H1 (cell line): Measurements from ENCODE around the gene CCDC159. TPM values are rescaled to one million over a fixed set of nuclear protein-coding genes. Genes with fewer than 3 reads are reported as not detected.
"Not testable (repeated sequence)": the region's sequence is repeated elsewhere in the genome, so short reads cannot be mapped to it uniquely, and the experiment has no call there.

Experiments used
- CTCF ChIA-PET: fragments of 300-600 bp; sonication (Branson Sonifier 250); formaldehyde crosslinking; loops from one replicate; lab custom pipeline; 2021; ENCODE audit not compliant: partially characterized antibody; lab: Charles Lee
- POLR2A ChIA-PET: fragments of 300-600 bp; sonication (Branson Sonifier 250); formaldehyde crosslinking; loops from one replicate; lab custom pipeline; 2021; ENCODE audit warnings: inconsistent platforms; ENCODE audit not compliant: partially characterized antibody; lab: Charles Lee
- DNase-seq, 2 experiments: peaks; one replicate each; pipeline versions ENCODE4 v3.0.0 to v3.0.0-alpha.2; 2010 to 2022; ENCODE audit warnings: low spot score in 2 of 2, low read depth in 1 of 2, mixed read lengths in 1 of 2
- FAIRE-seq: peaks from 2 replicates; lab custom pipeline; 2011; peaks lifted over from hg19 to GRCh38; lab: Jason Lieb, UNC
- H2AFZ ChIP-seq: 2 replicates; pipeline ENCODE4 v1.8.1; 2012; ENCODE audit warnings: low read length, inconsistent platforms
- H2AK5ac ChIP-seq: 2 replicates; pipeline ENCODE4 v1.6.1; 2013; ENCODE audit warnings: low read depth, low read length
- H2BK120ac ChIP-seq: replicated peaks from 2 replicates; pipeline ENCODE3; 2013; ENCODE audit warnings: low read depth, low read length, inconsistent platforms
- H2BK12ac ChIP-seq: 2 replicates; pipeline ENCODE4 v1.6.1; 2013; ENCODE audit warnings: low read depth, low read length
- H2BK15ac ChIP-seq: 2 replicates; pipeline ENCODE4 v1.6.1; 2013; ENCODE audit warnings: low read length
- H2BK20ac ChIP-seq: 2 replicates; pipeline ENCODE4 v1.6.1; 2013; ENCODE audit warnings: low read length
- H2BK5ac ChIP-seq: 2 replicates; pipeline ENCODE4 v1.6.1; 2013; ENCODE audit warnings: low read depth, low read length
- H3K14ac ChIP-seq: 2 replicates; pipeline ENCODE4 v1.6.1; 2013; ENCODE audit warnings: inconsistent platforms; ENCODE audit not compliant: insufficient read length
- H3K18ac ChIP-seq: 2 replicates; pipeline ENCODE4 v1.6.1; 2013; ENCODE audit warnings: low read length; ENCODE audit errors: extremely low read depth
- H3K23ac ChIP-seq: 2 replicates; pipeline ENCODE4 v1.6.1; 2013; ENCODE audit warnings: inconsistent platforms; ENCODE audit not compliant: insufficient read length
- H3K23me2 ChIP-seq: 2 replicates; pipeline ENCODE4 v1.6.1; 2013; ENCODE audit warnings: low read depth, low read length
- H3K27ac ChIP-seq: 2 replicates; pipeline ENCODE4 v1.6.1; 2011; ENCODE audit warnings: low read depth, low read length, inconsistent platforms
- H3K27me3 ChIP-seq, 4 experiments: replicated peaks in 1 of 4; 1 replicate in 1 of 4; 2 replicates in 3 of 4; pipeline versions ENCODE4 v1.6.1 to v1.8.1; 2011 to 2013; ENCODE audit warnings: low read length in 3 of 4, mild to moderate bottlenecking in 3 of 4, inconsistent platforms in 2 of 4, mixed read lengths in 2 of 4, moderate library complexity in 1 of 4; ENCODE audit not compliant: control insufficient read depth in 3 of 4, insufficient read depth in 3 of 4; ENCODE audit errors: extremely low read depth in 1 of 4
- H3K36me3 ChIP-seq, 4 experiments: 2 replicates each; pipeline versions ENCODE4 v1.6.1 to v1.8.1; 2011 to 2013; ENCODE audit warnings: mild to moderate bottlenecking in 4 of 4, low read length in 3 of 4, moderate library complexity in 2 of 4, control low read depth in 1 of 4, inconsistent platforms in 1 of 4; ENCODE audit not compliant: insufficient read depth in 4 of 4, control insufficient read depth in 2 of 4
- H3K4ac ChIP-seq: replicated peaks from 2 replicates; pipeline ENCODE3; 2013; ENCODE audit warnings: low read length, low read depth, mixed read lengths, inconsistent platforms; ENCODE audit not compliant: insufficient read length
- H3K4me1 ChIP-seq, 4 experiments: replicated peaks in 1 of 4; 1 replicate in 1 of 4; 2 replicates in 3 of 4; pipeline versions ENCODE4 v1.6.1 to v1.8.1; 2011 to 2013; ENCODE audit warnings: low read length in 3 of 4, inconsistent platforms in 2 of 4, mixed read lengths in 1 of 4; ENCODE audit not compliant: insufficient read depth in 4 of 4, control insufficient read depth in 3 of 4
- H3K4me2 ChIP-seq, 2 experiments: 2 replicates each; pipeline versions ENCODE4 v1.6.1 to v1.8.1; 2011 to 2013; ENCODE audit warnings: low read depth in 2 of 2, low read length in 2 of 2, control low read depth in 1 of 2, inconsistent platforms in 1 of 2, mild to moderate bottlenecking in 1 of 2; ENCODE audit not compliant: insufficient read depth in 1 of 2
- H3K4me3 ChIP-seq, 4 experiments: fragments of 200-600, 300-600 bp in 1 of 4; sonication (generic), shearing (Covaris generic), sonication (Bioruptor Twin) in 1 of 4; 2 replicates each; pipeline versions ENCODE4 v1.5.1 to v1.8.1; 2011 to 2016; ENCODE audit warnings: low read length in 4 of 4, low read depth in 3 of 4, control low read depth in 2 of 4, inconsistent platforms in 2 of 4, mild to moderate bottlenecking in 2 of 4, mixed read lengths in 1 of 4, moderate library complexity in 1 of 4; ENCODE audit not compliant: insufficient read depth in 2 of 4; ENCODE audit errors: extremely low read depth in 1 of 4
- H3K56ac ChIP-seq: replicated peaks from 2 replicates; pipeline ENCODE3; 2013; ENCODE audit warnings: low read depth, mild to moderate bottlenecking, mixed read lengths, low read length, inconsistent platforms; ENCODE audit not compliant: insufficient read length
- H3K79me1 ChIP-seq: 2 replicates; pipeline ENCODE4 v1.6.1; 2013; ENCODE audit warnings: low read depth, low read length, control low read depth
- H3K79me2 ChIP-seq, 2 experiments: 2 replicates each; pipeline versions ENCODE4 v1.6.1 to v1.8.1; 2012 to 2013; ENCODE audit warnings: low read length in 2 of 2, mild to moderate bottlenecking in 2 of 2, inconsistent platforms in 1 of 2; ENCODE audit not compliant: insufficient read depth in 2 of 2, control insufficient read depth in 1 of 2
- H3K9ac ChIP-seq, 4 experiments: replicated peaks in 1 of 4; 1 replicate in 1 of 4; 2 replicates in 3 of 4; pipeline versions ENCODE4 v1.6.1 to v1.8.1; 2011 to 2013; ENCODE audit warnings: low read depth in 3 of 4, low read length in 3 of 4, control low read depth in 2 of 4, mild to moderate bottlenecking in 2 of 4, moderate library complexity in 2 of 4, inconsistent platforms in 1 of 4; ENCODE audit errors: extremely low read depth in 1 of 4
- H3K9me3 ChIP-seq, 2 experiments: 2 replicates each; pipeline versions ENCODE4 v1.6.1 to v1.8.1; 2012 to 2013; ENCODE audit warnings: mild to moderate bottlenecking in 2 of 2, moderate library complexity in 2 of 2, control low read depth in 1 of 2, inconsistent platforms in 1 of 2, low read depth in 1 of 2, low read length in 1 of 2, mixed read lengths in 1 of 2; ENCODE audit not compliant: insufficient read depth in 2 of 2
- H4K20me1 ChIP-seq, 2 experiments: replicated peaks in 1 of 2; 2 replicates each; pipeline versions ENCODE3 to v1.8.1; 2011 to 2013; ENCODE audit warnings: inconsistent platforms in 2 of 2, low read length in 2 of 2, mild to moderate bottlenecking in 1 of 2; ENCODE audit not compliant: insufficient read depth in 2 of 2, control insufficient read depth in 1 of 2
- H4K5ac ChIP-seq: 2 replicates; pipeline ENCODE4 v1.6.1; 2013; ENCODE audit warnings: low read length, low read depth, mixed read lengths, inconsistent platforms; ENCODE audit not compliant: insufficient read length
- H4K8ac ChIP-seq: 2 replicates; pipeline ENCODE4 v1.8.0; 2013; ENCODE audit warnings: mild to moderate bottlenecking, moderate library complexity, low read length, inconsistent platforms; ENCODE audit not compliant: insufficient read depth; ENCODE audit errors: extremely low read depth
- H4K91ac ChIP-seq: replicated peaks from 2 replicates; pipeline ENCODE3; 2013; ENCODE audit warnings: low read length, mixed read lengths, inconsistent platforms; ENCODE audit not compliant: insufficient read length
- KDM1A ChIP-seq: fragments of 200-600, 300-600 bp; sonication (generic); IDR thresholded peaks from 2 replicates; pipeline ENCODE4 v1.7.1; 2016; ENCODE audit warnings: mild to moderate bottlenecking, low read length, borderline replicate concordance
- MAX ChIP-seq: IDR thresholded peaks from 2 replicates; pipeline ENCODE4 v1.6.1; 2012; ENCODE audit warnings: inconsistent platforms
- NANOG ChIP-seq: IDR thresholded peaks from 2 replicates; pipeline ENCODE4 v1.6.1; 2011; ENCODE audit warnings: low read length, low read depth, mild to moderate bottlenecking, inconsistent platforms; ENCODE audit not compliant: insufficient read depth, poor library complexity, severe bottlenecking
- POLR2A ChIP-seq, 2 experiments: IDR thresholded peaks; 1 replicate in 1 of 2; 2 replicates in 1 of 2; pipeline ENCODE4 v1.6.1; 2011; ENCODE audit warnings: low read depth in 2 of 2, low read length in 2 of 2, mild to moderate bottlenecking in 2 of 2; ENCODE audit errors: control extremely low read depth in 1 of 2
- WGBS, 2 experiments: shearing (Covaris generic) in 1 of 2; methylation state at CpG; one replicate each; pipeline versions ENCODE4 v1.1.6 to v1.1.7; 2013 to 2015; ENCODE audit warnings: low lambda C conversion rate in 2 of 2, mixed read lengths in 2 of 2, inconsistent platforms in 1 of 2, low coverage in 1 of 2, missing lambda C conversion rate in 1 of 2; ENCODE audit not compliant: insufficient replicate concordance in 2 of 2, insufficient coverage in 1 of 2, insufficient read length in 1 of 2; ENCODE audit errors: extremely low coverage in 1 of 2, missing lambda C conversion rate in 1 of 2; 5-methylcytosine and 5-hydroxymethylcytosine counted together
- polyA plus RNA-seq, 7 experiments: library from polyadenylated mRNA; depleted of rRNA in 3 of 7; stranded (reverse) in 5 of 7; unstranded in 2 of 7; fragments of >200 nt in 5 of 7; fragments of 200-250 nt in 2 of 7; gene quantifications; 1 replicate in 5 of 7; 2 replicates in 1 of 7; 4 replicates in 1 of 7; pipeline versions ENCODE4 v1.2.1 to v1.2.3, GENCODE V29; 2011 to 2013; ENCODE audit warnings: missing spikeins in 2 of 7, mixed read lengths in 2 of 7
- total RNA-seq: library from RNA; stranded (reverse); fragmentation: NEBNext Ultra II Directional; extraction: Animal tissue kit (Norgen Biotek cat#: 25700); gene quantifications from 2 replicates; pipeline ENCODE4 v1.2.1, GENCODE V29; 2021

The CCDC159 gene
- total and polyA plus RNA-seq, 2 of the 8 experiments (the other 6 are each of a cell fraction or from before 2014, with no cell fraction given): 4.0 to 5.4 TPM

GRCh38 chr19:11306337-11306736 is 40.0 kb upstream of the CCDC159 start (continued):
- no peak for TF ChIP-seq MAX
- no peak for TF ChIP-seq POLR2A (IDR thresholded peaks at IDR 0.05; ENCODE audit: control extremely low read depth in 1 of 2, low read depth in 2 of 2, low read length in 2 of 2)
- no peak for TF ChIP-seq KDM1A
- TF ChIP-seq NANOG: no peak

- not testable (repeated sequence) for H3K79me1 ChIP-seq, DNase-seq, H3K56ac ChIP-seq, H3K4me3 ChIP-seq, H4K5ac ChIP-seq, H2BK15ac ChIP-seq, H2AK5ac ChIP-seq, H4K91ac ChIP-seq, H2BK5ac ChIP-seq, H3K23ac ChIP-seq, H3K27me3 ChIP-seq, H3K9ac ChIP-seq, H2AFZ ChIP-seq, H2BK12ac ChIP-seq, H3K79me2 ChIP-seq, H3K4me2 ChIP-seq, FAIRE-seq, H3K23me2 ChIP-seq, H3K4ac ChIP-seq, H3K36me3 ChIP-seq, H3K27ac ChIP-seq, H3K4me1 ChIP-seq, H2BK120ac ChIP-seq, H2BK20ac ChIP-seq, H3K18ac ChIP-seq, H3K9me3 ChIP-seq, H4K20me1 ChIP-seq, H4K8ac ChIP-seq, H3K14ac ChIP-seq
- 85% methylated on average over 9 of the region's 9 CpGs; no CpG with 5 or more reads in 1 of the 2 experiments for WGBS, 2 experiments
- ChIA-PET POLR2A (interaction anchor here (1.0 kb wide), 1 partner anchor 175 kb away, joined by 3 read pairs; no protein-coding TSS in a partner anchor), CTCF (interaction anchor here (0.7 to 2.3 kb wide), 5 partner anchors 9 to 425 kb away, joined by 3 to 7 read pairs (median 4); partner anchors contain the start of gene TSPAN16)
Observed at GRCh38 chr19:11320278-11320995, 25.9 kb upstream of the CCDC159 start.
